ENCODE data around the gene PLAAT2. TPM values are rescaled to one million over a fixed set of nuclear protein-coding genes. Genes with fewer than 3 reads are reported as not detected.

The PLAAT2 gene
- total RNA-seq, 1 experiment from 2014 or later: 13.6 TPM

GRCh38 chr11:63599211-63600122 is 36.3 kb upstream of the PLAAT2 start:
- no peaks in the 10 kb centered on the region for H3K9me3 ChIP-seq (ENCODE audit: insufficient read depth, low read depth)
- no TSS peak for BruUV-seq (replicated peaks)
- H3K4me2 ChIP-seq: no peak overlapping the region
- no peaks in the 10 kb centered on the region for H3F3A ChIP-seq (ENCODE audit: insufficient read depth, low read depth)
- H3K36me3 ChIP-seq (ENCODE audit: low read depth): 0 out of 2 replicates have a peak, but pooled peaks cover 3% of the 10 kb centered on the region
- intact Hi-C loops (cut with micrococcal nuclease; ENCODE audit: unreplicated experiment): no loop called here
- DNase-seq: peak in 1 of 2 experiments; percentile 22
- no peaks in the 10 kb centered on the region for H4K20me1 ChIP-seq (ENCODE audit: insufficient read depth)
- H3K27me3 ChIP-seq (ENCODE audit: insufficient read depth, low read depth): no peaks in the 10 kb centered on the region
- H3K4me3 ChIP-seq: no peak overlapping the region
- H3K27ac ChIP-seq: no peak overlapping the region
- TF ChIP-seq CTCF (conservative IDR thresholded peaks at IDR 0.05) (no peak), EZH2 (IDR thresholded peaks at IDR 0.05; ENCODE audit: low read depth) (no peak)
- no peaks in the 10 kb centered on the region for H3K4me1 ChIP-seq (replicated peaks; ENCODE audit: insufficient read depth)
- POLR2A ChIA-PET (ENCODE audit: unreplicated experiment): no interaction called here
- H3K9me2 ChIP-seq (ENCODE audit: insufficient read depth): no peaks in the 10 kb centered on the region
- H3K79me2 ChIP-seq (ENCODE audit: low read depth): peaks cover 26% of the 10 kb centered on the region
- H2AFZ ChIP-seq: no peak overlapping the region
- CTCF ChIA-PET: no interaction called here

- no peak for DNase-seq
- Histone ChIP-seq H4K20me1 (ENCODE audit: insufficient read depth) (no peaks in the 10 kb centered on the region), H2AFZ (no peak overlapping the region), H3K9me2 (ENCODE audit: insufficient read depth) (no peaks in the 10 kb centered on the region), H3K4me3 (no peak overlapping the region), H3F3A (ENCODE audit: insufficient read depth, low read depth) (no peaks in the 10 kb centered on the region), H3K79me2 (ENCODE audit: low read depth) (peaks cover 21% of the 10 kb centered on the region), H3K27ac (no peak overlapping the region), H3K4me1 (replicated peaks; ENCODE audit: insufficient read depth) (no peaks in the 10 kb centered on the region), H3K9me3 (ENCODE audit: insufficient read depth, low read depth) (no peaks in the 10 kb centered on the region), H3K36me3 (ENCODE audit: low read depth) (0 out of 2 replicates have a peak, but pooled peaks cover 3% of the 10 kb centered on the region), H3K4me2 (no peak overlapping the region), H3K27me3 (ENCODE audit: insufficient read depth, low read depth) (no peaks in the 10 kb centered on the region)
- ChIA-PET POLR2A (ENCODE audit: unreplicated experiment) (no interaction called here), CTCF (no interaction called here)
- intact Hi-C loops (cut with micrococcal nuclease; ENCODE audit: unreplicated experiment): no loop called here
- BruUV-seq (replicated peaks): no TSS peak
- TF ChIP-seq EZH2 (IDR thresholded peaks at IDR 0.05; ENCODE audit: low read depth) (no peak), CTCF (conservative IDR thresholded peaks at IDR 0.05) (no peak)
Observed at GRCh38 chr11:63598556-63598955, 35.4 kb upstream of the PLAAT2 start.

- CTCF ChIA-PET: no interaction called here
- POLR2A ChIA-PET (ENCODE audit: unreplicated experiment): no interaction called here
- BruUV-seq (replicated peaks): TSS peak; percentile 1
Observed at GRCh38 chr11:63595296-63595695, 32.1 kb upstream of the PLAAT2 start.

More at GRCh38 chr11:63595296-63595695, 32.1 kb upstream of the PLAAT2 start:
- Histone ChIP-seq H3K9me3 (ENCODE audit: insufficient read depth, low read depth) (no peaks in the 10 kb centered on the region), H3K4me2 (no peak overlapping the region), H3K36me3 (ENCODE audit: low read depth) (0 out of 2 replicates have a peak, but pooled peaks cover 3% of the 10 kb centered on the region), H3K27me3 (ENCODE audit: insufficient read depth, low read depth) (no peaks in the 10 kb centered on the region), H3K4me3 (no peak overlapping the region), H3F3A (ENCODE audit: insufficient read depth, low read depth) (no peaks in the 10 kb centered on the region), H3K4me1 (replicated peaks; ENCODE audit: insufficient read depth) (no peaks in the 10 kb centered on the region), H3K79me2 (ENCODE audit: low read depth) (no peaks in the 10 kb centered on the region; the same call in 1 of the 2 replicates), H2AFZ (no peak overlapping the region), H4K20me1 (ENCODE audit: insufficient read depth) (0 out of 2 replicates have a peak, but pooled peaks cover 2% of the 10 kb centered on the region), H3K27ac (no peak overlapping the region), H3K9me2 (ENCODE audit: insufficient read depth) (no peaks in the 10 kb centered on the region)
- DNase-seq: no peak
- TF ChIP-seq CTCF (conservative IDR thresholded peaks at IDR 0.05) (no peak), EZH2 (IDR thresholded peaks at IDR 0.05; ENCODE audit: low read depth) (no peak)
- intact Hi-C loops (cut with micrococcal nuclease; ENCODE audit: unreplicated experiment): no loop called here
